Measurements from ENCODE around the gene PCED1A. TPM values are rescaled to one million over a fixed set of nuclear protein-coding genes. Genes with fewer than 3 reads are reported as not detected.

The PCED1A gene
- total and polyA plus RNA-seq, 2 donors from 2014 or later, result 43.6 to 47.7 TPM

DNA sequence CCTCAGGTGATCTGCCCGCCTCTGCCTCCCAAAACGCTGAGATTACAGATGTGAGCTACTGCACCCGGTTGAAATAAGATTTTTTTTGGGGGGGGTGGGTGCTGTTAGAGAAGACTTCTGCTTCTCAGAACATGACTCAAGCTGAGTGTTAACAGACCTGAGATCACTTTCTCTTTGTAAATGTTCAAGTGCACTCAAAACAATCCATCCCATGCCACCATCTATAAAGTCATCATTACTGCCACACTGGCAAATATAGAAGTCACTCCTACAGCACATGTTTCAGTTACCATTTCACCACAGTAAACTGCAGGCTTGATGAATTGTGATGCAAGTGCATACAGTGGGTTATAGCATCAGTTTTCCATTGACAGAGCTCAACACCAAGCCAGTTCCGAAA, 9.1 kb upstream of the PCED1A start:
- FAIRE-seq (no peak), DNase-seq (no peak)
- Histone ChIP-seq H3K27ac (ENCODE audit: low read depth in 2 of 2, low read length in 2 of 2) (no peak overlapping the region), H3K9ac (ENCODE audit: low read length in 3 of 3) (no peak overlapping the region), H3K27me3 (ENCODE audit: control insufficient read depth, insufficient read depth, low read length) (no peaks in the 10 kb centered on the region), H3K36me3 (ENCODE audit: control insufficient read depth in 2 of 3, insufficient read depth in 3 of 3, low read length in 3 of 3) (peaks cover 0 to 3% (median 0%) of the 10 kb centered on the region in 3 donors), H3K4me3 (ENCODE audit: low read length in 3 of 3) (no peak overlapping the region), H3K9me3 (ENCODE audit: control insufficient read depth in 2 of 3, insufficient read depth in 1 of 3, low read length in 3 of 3) (no peaks in the 10 kb centered on the region), H3K4me1 (ENCODE audit: control insufficient read depth in 2 of 3, insufficient read depth in 2 of 3, low read depth in 1 of 3, low read length in 3 of 3) (no peaks in the 10 kb centered on the region)
- TF ChIP-seq, protein P1, sequence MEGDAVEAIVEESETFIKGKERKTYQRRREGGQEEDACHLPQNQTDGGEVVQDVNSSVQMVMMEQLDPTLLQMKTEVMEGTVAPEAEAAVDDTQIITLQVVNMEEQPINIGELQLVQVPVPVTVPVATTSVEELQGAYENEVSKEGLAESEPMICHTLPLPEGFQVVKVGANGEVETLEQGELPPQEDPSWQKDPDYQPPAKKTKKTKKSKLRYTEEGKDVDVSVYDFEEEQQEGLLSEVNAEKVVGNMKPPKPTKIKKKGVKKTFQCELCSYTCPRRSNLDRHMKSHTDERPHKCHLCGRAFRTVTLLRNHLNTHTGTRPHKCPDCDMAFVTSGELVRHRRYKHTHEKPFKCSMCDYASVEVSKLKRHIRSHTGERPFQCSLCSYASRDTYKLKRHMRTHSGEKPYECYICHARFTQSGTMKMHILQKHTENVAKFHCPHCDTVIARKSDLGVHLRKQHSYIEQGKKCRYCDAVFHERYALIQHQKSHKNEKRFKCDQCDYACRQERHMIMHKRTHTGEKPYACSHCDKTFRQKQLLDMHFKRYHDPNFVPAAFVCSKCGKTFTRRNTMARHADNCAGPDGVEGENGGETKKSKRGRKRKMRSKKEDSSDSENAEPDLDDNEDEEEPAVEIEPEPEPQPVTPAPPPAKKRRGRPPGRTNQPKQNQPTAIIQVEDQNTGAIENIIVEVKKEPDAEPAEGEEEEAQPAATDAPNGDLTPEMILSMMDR (IDR thresholded peaks at IDR 0.05; ENCODE audit: borderline replicate concordance, extremely low read depth, insufficient read depth), result no peak
- intact Hi-C loops (cut with DNase I), result no loop called here

DNA sequence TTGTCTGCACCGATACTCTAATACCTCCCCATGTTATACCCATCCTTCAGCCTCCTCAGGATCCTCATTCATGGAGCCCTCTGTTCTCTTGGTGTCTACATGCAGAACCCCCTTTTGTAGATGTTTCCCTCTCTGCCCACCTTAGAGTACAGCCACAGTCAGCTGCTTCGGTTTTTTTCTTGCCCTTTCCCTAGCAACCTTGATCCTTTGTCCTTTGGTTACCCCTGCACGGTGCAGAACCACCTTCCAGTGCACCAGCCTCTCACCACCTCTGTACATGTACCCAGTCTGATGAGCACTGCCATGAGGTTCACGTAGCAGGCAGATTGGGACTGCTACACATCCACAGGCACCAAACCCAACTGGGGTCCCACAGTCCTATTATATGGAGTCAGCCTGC, 7.3 kb upstream of the PCED1A start:
- H3K4me3 ChIP-seq (ENCODE audit: low read length in 3 of 3), result no peak overlapping the region
- DNase-seq (no peak), FAIRE-seq (no peak)
- TF ChIP-seq, protein P1 (IDR thresholded peaks at IDR 0.05; ENCODE audit: borderline replicate concordance, extremely low read depth, insufficient read depth), result no peak
- intact Hi-C loops (cut with DNase I), result no loop called here
- no peaks in the 10 kb centered on the region for H3K4me1 ChIP-seq (ENCODE audit: control insufficient read depth in 2 of 3, insufficient read depth in 2 of 3, low read depth in 1 of 3, low read length in 3 of 3)
- no peak overlapping the region for H3K9ac ChIP-seq (ENCODE audit: low read length in 3 of 3)
- H3K9me3 ChIP-seq (ENCODE audit: control insufficient read depth in 2 of 3, insufficient read depth in 1 of 3, low read length in 3 of 3), result no peaks in the 10 kb centered on the region
- H3K27me3 ChIP-seq (ENCODE audit: control insufficient read depth, insufficient read depth, low read length), result no peaks in the 10 kb centered on the region
- H3K36me3 ChIP-seq (ENCODE audit: control insufficient read depth in 2 of 3, insufficient read depth in 3 of 3, low read length in 3 of 3), result peaks cover 0 to 4% (median 0%) of the 10 kb centered on the region in 3 donors
- H3K27ac ChIP-seq (ENCODE audit: low read depth in 2 of 2, low read length in 2 of 2), result no peak overlapping the region

DNA sequence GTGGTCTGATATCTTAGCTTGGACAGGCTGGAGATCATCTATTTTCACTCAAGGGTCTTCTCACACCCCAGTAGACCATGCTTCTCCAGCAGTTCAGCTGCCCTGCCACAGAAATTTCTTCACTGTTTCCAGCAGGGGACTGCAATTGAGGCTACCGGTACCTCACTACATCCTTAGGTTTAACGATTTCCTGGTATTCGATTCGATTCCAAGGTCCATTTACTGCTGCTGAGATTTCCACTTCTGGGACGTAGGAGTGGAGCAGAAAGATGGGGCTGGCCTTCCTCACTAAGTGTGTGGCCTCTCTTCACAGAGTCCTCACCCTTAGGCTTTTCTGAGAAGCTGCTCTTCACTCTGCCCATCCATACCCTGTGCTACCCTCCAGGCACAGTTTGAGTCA, 6.2 kb upstream of the PCED1A start:
- no peaks in the 10 kb centered on the region for H3K4me1 ChIP-seq (ENCODE audit: control insufficient read depth in 2 of 3, insufficient read depth in 2 of 3, low read depth in 1 of 3, low read length in 3 of 3)
- intact Hi-C loops (cut with DNase I), result no loop called here
- TF ChIP-seq, protein P1 (IDR thresholded peaks at IDR 0.05; ENCODE audit: borderline replicate concordance, extremely low read depth, insufficient read depth), result no peak
- H3K4me3 ChIP-seq (ENCODE audit: low read length in 3 of 3), result no peak overlapping the region
- no peak overlapping the region for H3K9ac ChIP-seq (ENCODE audit: low read length in 3 of 3)
- H3K36me3 ChIP-seq (ENCODE audit: control insufficient read depth in 2 of 3, insufficient read depth in 3 of 3, low read length in 3 of 3), result peaks cover 0 to 4% (median 0%) of the 10 kb centered on the region in 3 donors
- H3K27me3 ChIP-seq (ENCODE audit: control insufficient read depth, insufficient read depth, low read length), result no peaks in the 10 kb centered on the region
- FAIRE-seq (no peak), DNase-seq (no peak)
- H3K9me3 ChIP-seq (ENCODE audit: control insufficient read depth in 2 of 3, insufficient read depth in 1 of 3, low read length in 3 of 3), result no peaks in the 10 kb centered on the region
- no peak overlapping the region for H3K27ac ChIP-seq (ENCODE audit: low read depth in 2 of 2, low read length in 2 of 2)

- intact Hi-C loops (cut with DNase I), result no loop called here
- Histone ChIP-seq H3K4me1 (ENCODE audit: control insufficient read depth in 2 of 3, insufficient read depth in 2 of 3, low read depth in 1 of 3, low read length in 3 of 3) (peaks cover 0 to 3% (median 0%) of the 10 kb centered on the region in 3 donors), H3K27ac (ENCODE audit: low read depth in 2 of 2, low read length in 2 of 2) (no peak overlapping the region), H3K9ac (ENCODE audit: low read length in 3 of 3) (no peak overlapping the region), H3K36me3 (ENCODE audit: control insufficient read depth in 2 of 3, insufficient read depth in 3 of 3, low read length in 3 of 3) (peaks cover 0 to 4% (median 0%) of the 10 kb centered on the region in 3 donors), H3K9me3 (ENCODE audit: control insufficient read depth in 2 of 3, insufficient read depth in 1 of 3, low read length in 3 of 3) (no peaks in the 10 kb centered on the region), H3K27me3 (ENCODE audit: control insufficient read depth, insufficient read depth, low read length) (no peaks in the 10 kb centered on the region), H3K4me3 (ENCODE audit: low read length in 3 of 3) (no peak overlapping the region)
- no peak for FAIRE-seq
- TF ChIP-seq, protein P1 (IDR thresholded peaks at IDR 0.05; ENCODE audit: borderline replicate concordance, extremely low read depth, insufficient read depth), result no peak
- no peak for DNase-seq
Observed at GRCh38 chr20:2845607-2846006, 5.2 kb upstream of the PCED1A start.

Data from kidney (tissue), 14 donors.